GM19023 (cell line): ENCODE data around the gene RAP1A.

ENCODE experiments used
- ATAC-seq: cut with Tn5 transposase; IDR thresholded peaks from one replicate; pipeline ENCODE4 v1.9.1; 2021; ENCODE audit warnings: mild to moderate bottlenecking, moderate library complexity; ENCODE audit not compliant: unreplicated experiment

RAP1A gene

GRCh38 chr1:111709986-111710385, 90.4 kb downstream of the RAP1A start:
- no peak for ATAC-seq

- ATAC-seq = no peak
Measured at GRCh38 chr1:111716333-111716732, 96.7 kb downstream of the RAP1A start.

- no peak for ATAC-seq
Measured at GRCh38 chr1:111717450-111717849, 97.9 kb downstream of the RAP1A start.

- no peak for ATAC-seq
Measured at GRCh38 chr1:111719135-111719534, 99.5 kb downstream of the RAP1A start.

GRCh38 chr1:111719674-111720132, 100.1 kb downstream of the RAP1A start:
- ATAC-seq = no peak

GRCh38 chr1:111720274-111720976, 100.8 kb downstream of the RAP1A start:
- ATAC-seq = no peak

GRCh38 chr1:111720977-111721786, 101.6 kb downstream of the RAP1A start:
- ATAC-seq = no peak

- no peak for ATAC-seq
Measured at GRCh38 chr1:111723091-111723806, 103.7 kb downstream of the RAP1A start.

- no peak for ATAC-seq
Measured at GRCh38 chr1:111723871-111724270, 104.3 kb downstream of the RAP1A start.

GRCh38 chr1:111725192-111725591, 105.6 kb downstream of the RAP1A start:
- no peak for ATAC-seq

GRCh38 chr1:111727056-111727455, 107.5 kb downstream of the RAP1A start:
- ATAC-seq = no peak

GRCh38 chr1:111729271-111729921, 109.8 kb downstream of the RAP1A start:
- ATAC-seq = no peak

GRCh38 chr1:111729946-111730681, 110.5 kb downstream of the RAP1A start:
- ATAC-seq = no peak

- no peak for ATAC-seq
Measured at GRCh38 chr1:111730706-111731105, 111.1 kb downstream of the RAP1A start.

GRCh38 chr1:111731956-111732355, 112.4 kb downstream of the RAP1A start:
- ATAC-seq = no peak

- ATAC-seq = no peak
Measured at GRCh38 chr1:111732718-111733117, 113.1 kb downstream of the RAP1A start.

GRCh38 chr1:111733183-111733991, 113.8 kb downstream of the RAP1A start:
- no peak for ATAC-seq

- no peak for ATAC-seq
Measured at GRCh38 chr1:111733992-111734341, 114.4 kb downstream of the RAP1A start.

- ATAC-seq = no peak
Measured at GRCh38 chr1:111734426-111734825, 114.8 kb downstream of the RAP1A start.

- ATAC-seq = no peak
Measured at GRCh38 chr1:111734856-111735255, 115.3 kb downstream of the RAP1A start.
